HEK293 (cell line): ENCODE results near the gene ARHGAP15.

Experiments used
- CTCF ChIP-seq: fragments of 450-650 bp; formaldehyde crosslinking; IDR thresholded peaks from 2 replicates; pipeline ENCODE4 v1.5.1; 2016; ENCODE audit warnings: missing biosample characterization, missing genetic modification characterization
- KLF9 ChIP-seq: fragments of 450-650 bp; formaldehyde crosslinking; IDR thresholded peaks from 2 replicates; pipeline ENCODE4 v1.5.1; 2016; ENCODE audit warnings: missing biosample characterization, missing genetic modification characterization, low read depth
- PBX3 ChIP-seq: sonication (generic); formaldehyde crosslinking; IDR thresholded peaks from 2 replicates; pipeline ENCODE4 v1.8.1; 2022; ENCODE audit warnings: mild to moderate bottlenecking, moderate library complexity, missing genetic modification reagents
- PRDM10 ChIP-seq: fragments of 450-650 bp; formaldehyde crosslinking; IDR thresholded peaks from 2 replicates; pipeline ENCODE4 v1.5.1; 2016; ENCODE audit warnings: missing biosample characterization, missing genetic modification characterization
- ZNF114 ChIP-seq: fragments of 450-650 bp; formaldehyde crosslinking; IDR thresholded peaks from 2 replicates; pipeline ENCODE4 v1.5.0; 2017; ENCODE audit warnings: missing biosample characterization, missing genetic modification characterization
- ZNF148 ChIP-seq: fragments of 450-650 bp; formaldehyde crosslinking; IDR thresholded peaks from 2 replicates; pipeline ENCODE4 v1.5.0; 2017; ENCODE audit warnings: missing biosample characterization, missing genetic modification characterization, borderline replicate concordance
- ZNF274 ChIP-seq, 2 experiments: fragments of 200-500 bp in 1 of 2; fragments of 450-650 bp in 1 of 2; sonication (Bioruptor generic) in 1 of 2; formaldehyde crosslinking in 1 of 2; IDR thresholded peaks; 2 replicates each; pipeline versions ENCODE4 v1.5.1 to v1.6.1; 2014 to 2016; ENCODE audit warnings: borderline replicate concordance in 1 of 2, inconsistent platforms in 1 of 2, low read length in 1 of 2, missing biosample characterization in 1 of 2, missing genetic modification characterization in 1 of 2
- ZNF654 ChIP-seq: fragments of 450-650 bp; formaldehyde crosslinking; IDR thresholded peaks from 2 replicates; pipeline ENCODE4 v1.5.1; 2016; ENCODE audit warnings: low read depth, missing biosample characterization, missing genetic modification characterization
- ZNF707 ChIP-seq: fragments of 450-650 bp; formaldehyde crosslinking; IDR thresholded peaks from 2 replicates; pipeline ENCODE4 v1.5.1; 2016; ENCODE audit warnings: missing biosample characterization, missing genetic modification characterization

- TF ChIP-seq CTCF (tag by site-specific recombination) (no peak), KLF9 (no peak), ZNF114 (tag by site-specific recombination) (no peak), ZNF654 (tag by site-specific recombination) (no peak), ZNF274 (IDR thresholded peaks at IDR 0.05; ENCODE audit: low read length) (no peak), ZNF274 (tag by site-specific recombination; IDR thresholded peaks at IDR 0.05; ENCODE audit: borderline replicate concordance) (no peak), ZNF707 (tag by site-specific recombination) (no peak), PRDM10 (tag by site-specific recombination) (no peak), PBX3 (CRISPR knock-in tag) (no peak), ZNF148 (tag by site-specific recombination) (no peak)
Observed at GRCh38 chr2:143793381-143793780, 664.2 kb downstream of the ARHGAP15 start.
